ENCODE results near the gene BCAM.
A peak's percentile ranks its signal among the peaks of the same experiment; 100 is the strongest.

Gene BCAM

DNA sequence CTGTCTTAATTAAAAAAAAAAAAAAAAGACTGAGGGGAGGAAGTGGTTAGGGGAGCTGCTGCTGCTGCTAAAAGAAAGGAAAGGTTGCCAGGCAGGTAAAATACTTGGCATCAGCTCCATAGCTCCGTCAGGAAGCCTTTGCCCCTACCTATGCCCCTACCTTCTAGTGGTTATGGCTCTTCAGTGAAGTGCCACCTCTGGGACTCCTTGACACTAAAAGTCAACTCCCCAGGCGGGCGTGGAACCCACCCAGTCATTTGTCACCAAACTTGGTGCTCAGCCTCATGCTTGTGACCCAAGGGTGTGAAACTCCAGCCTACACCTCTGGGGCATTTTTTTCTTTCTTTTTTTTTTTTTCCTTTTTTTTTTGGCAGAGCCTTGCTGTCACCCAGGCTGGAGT lies 32.3 kb downstream of the BCAM start:
- no peaks in the 10 kb centered on the region for H3K9me3 ChIP-seq (ENCODE audit: insufficient read depth, low read length)
- H3K79me2 ChIP-seq (ENCODE audit: low read length) = no peaks in the 10 kb centered on the region
- H3K4me2 ChIP-seq (ENCODE audit: low read length) = no peak overlapping the region
- H3K27me3 ChIP-seq (ENCODE audit: low read depth, low read length) = no peaks in the 10 kb centered on the region
- no peak overlapping the region for H2AFZ ChIP-seq (ENCODE audit: low read depth, low read length)
- no peaks in the 10 kb centered on the region for H4K20me1 ChIP-seq (ENCODE audit: insufficient read depth, low read length)
- peaks cover 10% of the 10 kb centered on the region for H3K4me1 ChIP-seq (ENCODE audit: low read length)
- TF ChIP-seq, protein P1, sequence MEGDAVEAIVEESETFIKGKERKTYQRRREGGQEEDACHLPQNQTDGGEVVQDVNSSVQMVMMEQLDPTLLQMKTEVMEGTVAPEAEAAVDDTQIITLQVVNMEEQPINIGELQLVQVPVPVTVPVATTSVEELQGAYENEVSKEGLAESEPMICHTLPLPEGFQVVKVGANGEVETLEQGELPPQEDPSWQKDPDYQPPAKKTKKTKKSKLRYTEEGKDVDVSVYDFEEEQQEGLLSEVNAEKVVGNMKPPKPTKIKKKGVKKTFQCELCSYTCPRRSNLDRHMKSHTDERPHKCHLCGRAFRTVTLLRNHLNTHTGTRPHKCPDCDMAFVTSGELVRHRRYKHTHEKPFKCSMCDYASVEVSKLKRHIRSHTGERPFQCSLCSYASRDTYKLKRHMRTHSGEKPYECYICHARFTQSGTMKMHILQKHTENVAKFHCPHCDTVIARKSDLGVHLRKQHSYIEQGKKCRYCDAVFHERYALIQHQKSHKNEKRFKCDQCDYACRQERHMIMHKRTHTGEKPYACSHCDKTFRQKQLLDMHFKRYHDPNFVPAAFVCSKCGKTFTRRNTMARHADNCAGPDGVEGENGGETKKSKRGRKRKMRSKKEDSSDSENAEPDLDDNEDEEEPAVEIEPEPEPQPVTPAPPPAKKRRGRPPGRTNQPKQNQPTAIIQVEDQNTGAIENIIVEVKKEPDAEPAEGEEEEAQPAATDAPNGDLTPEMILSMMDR (IDR thresholded peaks at IDR 0.05; ENCODE audit: low read depth, low read length) = no peak
- no peak for TF ChIP-seq EZH2phosphoT487 (IDR thresholded peaks at IDR 0.05; ENCODE audit: low read depth)
- H3K36me3 ChIP-seq (replicated peaks; ENCODE audit: low read depth, low read length) = no peaks in the 10 kb centered on the region
- H3K27ac ChIP-seq (ENCODE audit: low read length) = no peak overlapping the region
- H3K9ac ChIP-seq (ENCODE audit: low read length) = no peak overlapping the region
- H3K4me3 ChIP-seq (ENCODE audit: low read length) = no peak overlapping the region

DNA sequence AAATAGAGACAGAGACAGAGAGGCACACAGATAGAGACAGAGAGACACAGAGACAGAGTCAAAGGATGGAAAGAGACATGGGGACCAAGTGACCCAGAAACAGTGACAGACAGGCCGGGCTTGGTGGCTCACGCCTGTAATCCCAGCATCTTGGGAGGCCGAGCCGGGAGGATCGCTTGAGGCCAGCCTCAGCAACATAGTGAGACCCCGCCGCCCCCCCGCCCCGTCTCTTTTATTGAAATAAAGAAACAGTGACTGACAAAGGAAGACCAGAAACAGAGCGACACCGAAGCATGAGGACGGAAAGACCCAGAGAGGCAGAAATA lies 36.3 kb downstream of the BCAM start:
- no peak for TF ChIP-seq EZH2phosphoT487 (IDR thresholded peaks at IDR 0.05; ENCODE audit: low read depth)
- TF ChIP-seq, protein P1 (IDR thresholded peaks at IDR 0.05; ENCODE audit: low read depth, low read length) = no peak
- Histone ChIP-seq H3K4me1 (ENCODE audit: low read length) (peaks cover 10% of the 10 kb centered on the region), H3K36me3 (replicated peaks; ENCODE audit: low read depth, low read length) (no peaks in the 10 kb centered on the region), H3K27me3 (ENCODE audit: low read depth, low read length) (peaks cover 2% of the 10 kb centered on the region; the same call in 1 of the 2 replicates), H3K27ac (ENCODE audit: low read length) (no peak overlapping the region), H3K4me2 (ENCODE audit: low read length) (peak overlapping the region; percentile 68), H2AFZ (ENCODE audit: low read depth, low read length) (peak overlapping the region; percentile 77), H3K9ac (ENCODE audit: low read length) (no peak overlapping the region), H4K20me1 (ENCODE audit: insufficient read depth, low read length) (no peaks in the 10 kb centered on the region), H3K79me2 (ENCODE audit: low read length) (no peaks in the 10 kb centered on the region), H3K9me3 (ENCODE audit: insufficient read depth, low read length) (no peaks in the 10 kb centered on the region), H3K4me3 (ENCODE audit: low read length) (peak overlapping the region; percentile 76)

DNA sequence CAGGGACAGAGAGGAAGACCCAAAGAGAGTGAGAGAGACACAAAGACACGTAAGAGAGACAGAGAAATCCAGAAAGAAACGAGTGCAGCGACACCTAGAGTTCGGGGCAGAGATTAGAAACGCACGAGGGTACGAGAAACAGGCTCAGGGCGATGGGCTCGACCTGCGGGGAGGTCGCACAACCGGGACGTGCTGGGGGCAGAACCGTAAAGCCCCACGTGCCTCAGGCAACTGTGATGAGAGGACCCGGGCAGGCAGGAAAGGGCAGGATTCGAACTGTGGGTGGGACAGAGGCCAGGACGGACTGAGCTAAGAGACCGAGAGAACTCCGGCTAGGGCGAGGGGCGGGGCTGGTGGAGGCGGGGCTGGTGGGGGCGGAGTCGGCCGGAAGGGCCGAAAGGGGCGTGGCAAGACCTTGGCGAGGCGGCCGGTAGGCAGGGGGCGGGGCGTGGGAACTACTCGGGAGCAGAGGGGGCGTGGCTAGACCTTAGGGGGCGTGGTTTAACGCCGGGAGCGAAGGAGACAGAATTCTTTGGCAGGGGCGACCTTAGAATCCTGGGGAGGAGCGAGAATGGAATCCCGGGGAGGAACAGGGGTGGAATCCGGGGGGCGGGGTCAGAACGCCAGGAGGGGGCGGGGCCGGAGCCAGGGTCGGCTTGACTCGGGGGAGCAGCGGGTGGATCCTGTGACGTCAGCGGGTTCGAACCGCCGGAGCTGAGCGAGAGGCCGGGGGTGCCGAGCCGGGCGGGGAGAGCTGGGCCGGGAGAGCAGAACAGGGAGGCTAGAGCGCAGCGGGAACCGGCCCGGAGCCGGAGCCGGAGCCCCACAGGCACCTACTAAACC lies 36.9 kb downstream of the BCAM start, which contains the start of gene NECTIN2:
TSS of gene NECTIN2 (plus strand) at position 686 of the 843 bp plus-strand sequence. CDS start 229 bp downstream, outside the sequence.
- peaks cover 2% of the 10 kb centered on the region; the same call in 1 of the 2 replicates for H3K27me3 ChIP-seq (ENCODE audit: low read depth, low read length)
- H3K79me2 ChIP-seq (ENCODE audit: low read length) = no peaks in the 10 kb centered on the region
- peak within 1 kb of the TSS; percentile 20; the same call in 1 of the 2 replicates for H3K9ac ChIP-seq (ENCODE audit: low read length)
- H3K4me2 ChIP-seq (ENCODE audit: low read length) = peak within 1 kb of the TSS; percentile 68
- H4K20me1 ChIP-seq (ENCODE audit: insufficient read depth, low read length) = no peaks in the 10 kb centered on the region
- H3K9me3 ChIP-seq (ENCODE audit: insufficient read depth, low read length) = no peaks in the 10 kb centered on the region
- H3K4me3 ChIP-seq (ENCODE audit: low read length) = peak within 1 kb of the TSS; percentile 76
- no peak within 1 kb of the TSS for H3K27ac ChIP-seq (ENCODE audit: low read length)
- TF ChIP-seq EZH2phosphoT487 (IDR thresholded peaks at IDR 0.05; ENCODE audit: low read depth) = no peak
- TF ChIP-seq, protein P1 (IDR thresholded peaks at IDR 0.05; ENCODE audit: low read depth, low read length) = peak; percentile 93
- H3K4me1 ChIP-seq (ENCODE audit: low read length) = peaks cover 10% of the 10 kb centered on the region
- peak within 1 kb of the TSS; percentile 77 for H2AFZ ChIP-seq (ENCODE audit: low read depth, low read length)
- no peaks in the 10 kb centered on the region for H3K36me3 ChIP-seq (replicated peaks; ENCODE audit: low read depth, low read length)

DNA sequence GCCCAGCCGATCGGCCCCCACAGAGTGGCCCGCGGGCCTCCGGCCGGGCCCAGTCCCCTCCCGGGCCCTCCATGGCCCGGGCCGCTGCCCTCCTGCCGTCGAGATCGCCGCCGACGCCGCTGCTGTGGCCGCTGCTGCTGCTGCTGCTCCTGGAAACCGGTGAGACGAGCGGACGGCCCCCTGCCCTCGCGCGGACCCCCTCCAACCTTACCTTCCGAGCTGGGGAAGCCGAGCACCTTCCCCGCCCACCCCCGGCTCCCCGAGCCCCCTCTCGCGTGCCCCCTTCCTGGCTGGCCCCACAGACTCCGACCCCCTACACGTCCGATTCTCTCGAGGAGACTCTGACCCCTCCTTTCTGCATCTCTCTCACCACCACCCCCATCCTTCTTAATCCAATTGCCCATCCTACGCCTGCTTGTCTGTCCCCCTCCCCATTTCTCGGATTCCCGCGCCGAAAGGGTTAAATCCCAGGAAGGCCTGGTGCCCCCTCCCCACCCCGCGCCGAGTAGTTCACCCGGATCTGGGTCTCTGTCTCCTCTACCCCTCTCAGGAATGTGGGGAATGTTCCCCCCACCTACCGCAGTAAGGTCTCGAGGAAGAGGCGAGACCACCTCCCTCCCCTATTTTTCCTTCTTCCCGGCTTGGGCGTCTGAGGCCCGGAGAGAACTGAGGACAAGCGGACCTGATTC lies 37.7 kb downstream of the BCAM start:
- Histone ChIP-seq H3K36me3 (replicated peaks; ENCODE audit: low read depth, low read length) (no peaks in the 10 kb centered on the region), H3K4me1 (ENCODE audit: low read length) (peaks cover 10% of the 10 kb centered on the region), H3K4me2 (ENCODE audit: low read length) (peak overlapping the region; percentile 68), H3K9ac (ENCODE audit: low read length) (no peak overlapping the region), H2AFZ (ENCODE audit: low read depth, low read length) (no peak overlapping the region), H3K27me3 (ENCODE audit: low read depth, low read length) (peaks cover 2% of the 10 kb centered on the region; the same call in 1 of the 2 replicates), H3K27ac (ENCODE audit: low read length) (no peak overlapping the region), H3K79me2 (ENCODE audit: low read length) (no peaks in the 10 kb centered on the region), H3K4me3 (ENCODE audit: low read length) (peak overlapping the region; percentile 76), H4K20me1 (ENCODE audit: insufficient read depth, low read length) (no peaks in the 10 kb centered on the region), H3K9me3 (ENCODE audit: insufficient read depth, low read length) (no peaks in the 10 kb centered on the region)
- no peak for TF ChIP-seq EZH2phosphoT487 (IDR thresholded peaks at IDR 0.05; ENCODE audit: low read depth)
- TF ChIP-seq, protein P1 (IDR thresholded peaks at IDR 0.05; ENCODE audit: low read depth, low read length) = no peak

Measured in OCI-LY3 (cell line).